LNCaP clone FGC (cell line): ENCODE data around the gene GNAT2.

Experiments
- DNase-seq: peaks from one replicate; pipeline ENCODE4 v3.0.0-alpha.2; 2011; ENCODE audit warnings: low read depth
- H3K4me3 ChIP-seq: 2 replicates; pipeline ENCODE4 v1.5.1; 2011; ENCODE audit warnings: mild to moderate bottlenecking, low read depth, low read length, control low read depth
- CTCF ChIP-seq: IDR thresholded peaks from 2 replicates; pipeline ENCODE4 v1.5.1; 2012; ENCODE audit warnings: mild to moderate bottlenecking; ENCODE audit not compliant: control insufficient read depth, insufficient read depth; ENCODE audit errors: extremely low read depth

The GNAT2 gene

GRCh38 chr1:109559995-109560394, 59.4 kb downstream of the GNAT2 start:
- TF ChIP-seq CTCF = no peak
- no peak overlapping the region for H3K4me3 ChIP-seq

GRCh38 chr1:109557520-109557919, 61.9 kb downstream of the GNAT2 start:
- DNase-seq = no peak
- TF ChIP-seq CTCF = no peak
- no peak overlapping the region for H3K4me3 ChIP-seq

More at GRCh38 chr1:109559995-109560394, 59.4 kb downstream of the GNAT2 start:
- no peak for DNase-seq

- no peak for DNase-seq
- TF ChIP-seq CTCF = no peak
- no peak overlapping the region for H3K4me3 ChIP-seq
These were observed 62.9 kb downstream of the GNAT2 start for GRCh38 chr1:109556563-109556962.
